Measurements from ENCODE around the gene PRKCE.

The PRKCE gene

DNA sequence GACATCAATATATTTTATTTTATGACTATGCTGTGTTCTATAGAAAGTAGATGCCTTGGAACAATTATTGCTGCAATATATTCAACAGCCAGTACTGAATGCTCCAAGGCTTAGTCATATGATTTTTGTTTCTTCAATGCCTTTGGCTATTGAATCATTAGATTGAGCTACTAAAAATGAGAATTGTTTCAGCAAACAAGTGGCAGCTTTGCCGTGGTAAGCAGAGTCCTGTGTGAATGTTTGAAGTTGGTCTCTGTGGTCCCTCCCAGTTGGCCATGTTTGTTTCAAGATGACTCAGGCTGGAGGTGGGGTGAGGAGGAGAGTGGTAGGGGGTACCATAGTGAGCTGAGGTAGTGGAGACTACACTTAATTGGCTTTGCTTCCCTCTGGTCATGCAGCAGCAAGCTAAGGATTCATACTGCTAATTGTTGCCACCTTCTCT lies 447.2 kb downstream of the PRKCE start:
- no peak for DNase-seq

DNA sequence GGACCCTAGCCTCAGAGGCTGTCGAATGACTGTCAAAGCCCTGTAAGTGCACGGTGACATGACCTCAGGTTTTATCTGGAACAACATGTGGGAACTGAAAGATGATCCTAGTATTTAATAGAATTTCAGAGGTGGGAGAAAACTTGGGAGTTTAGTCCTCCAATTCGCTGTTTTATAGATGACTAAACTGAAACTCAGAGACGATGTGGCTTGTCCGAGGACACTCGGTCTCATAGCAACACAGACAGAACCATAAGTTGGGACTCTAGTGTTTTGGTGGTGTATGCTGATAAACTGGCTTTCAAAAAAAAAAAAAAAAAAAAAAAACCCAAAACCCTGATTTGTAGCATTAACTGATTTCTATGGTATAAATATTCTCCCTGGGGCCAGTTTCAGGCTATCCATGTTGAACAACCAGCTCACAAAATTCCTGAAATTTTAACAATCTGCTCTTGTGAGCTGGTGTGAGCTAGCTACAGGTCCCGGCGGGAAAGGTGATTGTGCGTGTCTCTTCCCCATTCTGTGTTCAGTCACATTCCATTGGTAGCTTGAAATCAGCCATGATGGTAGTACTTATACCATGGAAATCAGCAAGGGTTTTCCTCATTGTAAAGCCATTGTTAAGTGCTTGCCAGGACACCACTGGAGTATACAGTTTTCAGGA lies 450.2 kb downstream of the PRKCE start:
- no peak for DNase-seq

DNA sequence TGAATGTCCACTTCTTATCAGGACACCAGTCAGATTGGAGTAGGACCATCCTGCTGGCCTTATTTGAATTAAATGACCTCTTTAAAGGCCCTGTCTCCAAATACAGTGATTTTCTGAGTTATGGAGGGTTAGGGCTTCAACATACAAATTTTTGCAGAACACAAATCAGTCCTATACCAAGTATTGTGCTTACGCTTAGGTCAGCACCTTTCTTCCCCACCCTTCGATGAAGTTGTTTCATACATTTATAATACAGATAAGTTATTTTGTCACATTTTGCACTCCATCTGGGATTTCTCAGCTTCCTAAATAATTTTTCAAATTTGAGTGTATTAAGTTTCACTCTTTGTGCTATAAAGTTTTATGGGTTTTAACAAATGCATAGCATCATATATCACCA lies 455.2 kb downstream of the PRKCE start:
- no peak for DNase-seq

DNA sequence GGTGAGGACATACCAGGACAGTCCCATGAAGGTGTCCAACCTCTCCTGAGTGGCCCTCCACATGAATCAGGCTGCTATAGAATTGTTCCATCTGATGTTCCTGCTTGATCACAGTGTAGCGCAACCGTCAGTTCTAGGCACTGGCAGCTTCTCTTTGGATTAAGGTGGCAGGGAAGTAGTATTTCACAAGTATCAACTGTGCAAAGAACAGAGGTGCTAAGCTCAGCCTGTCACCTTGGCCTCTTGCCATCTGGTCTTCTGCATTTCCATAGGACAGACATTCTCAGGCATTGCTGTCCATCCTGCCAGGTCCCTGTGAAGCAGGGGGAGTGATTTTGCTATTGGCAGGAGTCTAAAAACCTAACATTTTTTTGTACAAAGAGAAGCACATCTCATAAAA lies 463.5 kb downstream of the PRKCE start:
- no peak for DNase-seq

DNA sequence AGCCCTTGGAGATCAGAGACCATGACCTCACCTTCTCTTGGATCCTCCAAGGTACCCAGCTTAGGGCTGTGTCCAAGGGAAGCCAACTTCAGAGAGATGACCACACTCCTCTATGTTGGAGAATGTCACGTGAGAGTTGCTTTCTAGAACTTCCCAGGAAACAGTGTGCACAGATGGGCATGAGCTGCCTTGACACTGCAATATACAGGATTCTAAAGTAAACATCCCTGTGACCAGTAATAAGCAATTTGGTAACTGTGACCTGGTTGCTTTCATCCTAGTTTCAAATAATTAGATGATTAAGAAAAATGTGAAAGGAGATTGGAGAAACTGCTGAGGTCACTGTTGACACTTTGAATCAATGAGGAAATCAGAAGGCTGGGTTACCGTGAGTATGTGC lies 464.7 kb downstream of the PRKCE start:
- no peak for DNase-seq

DNA sequence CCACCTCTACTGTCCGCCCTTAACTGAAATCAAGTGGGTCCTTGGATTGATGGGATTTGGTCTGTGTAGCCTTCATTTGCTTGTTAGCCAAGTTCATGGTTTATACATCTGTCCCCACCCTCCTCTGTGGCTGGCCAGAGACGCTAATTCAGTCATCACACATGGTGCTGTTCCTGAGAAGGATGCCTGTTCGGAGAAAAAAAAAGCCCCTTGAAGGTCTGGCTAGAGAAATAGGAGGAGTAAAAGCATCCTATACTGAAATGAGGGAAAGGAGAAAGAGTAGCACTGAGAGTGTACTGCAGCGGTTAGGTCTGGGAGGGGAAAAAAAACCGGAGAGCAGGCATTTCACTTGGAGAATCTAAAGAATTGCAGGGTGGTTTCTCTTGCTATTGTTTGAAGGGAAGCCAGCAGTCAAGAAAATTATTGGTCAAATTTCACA lies 465.1 kb downstream of the PRKCE start:
- DNase-seq: no peak

DNA sequence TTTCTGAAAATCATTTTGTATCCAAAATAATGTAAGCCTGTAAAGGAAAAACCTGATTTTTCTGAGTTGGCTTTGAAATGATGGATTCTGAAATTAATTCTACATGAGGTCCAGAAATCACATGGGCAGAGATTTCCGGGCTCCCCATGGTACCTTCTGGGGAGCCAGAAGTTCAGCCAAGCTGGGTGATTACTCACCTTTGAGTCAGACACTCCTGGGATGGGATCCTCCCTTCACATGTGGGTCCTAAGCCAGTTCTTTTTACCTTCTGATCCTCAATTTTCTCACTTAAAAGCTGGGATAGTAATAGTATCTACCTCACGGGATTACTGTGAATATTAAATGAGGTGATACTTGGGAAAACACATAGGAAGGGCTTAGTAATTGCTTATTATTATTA lies 465.9 kb downstream of the PRKCE start:
- no peak for DNase-seq

DNA sequence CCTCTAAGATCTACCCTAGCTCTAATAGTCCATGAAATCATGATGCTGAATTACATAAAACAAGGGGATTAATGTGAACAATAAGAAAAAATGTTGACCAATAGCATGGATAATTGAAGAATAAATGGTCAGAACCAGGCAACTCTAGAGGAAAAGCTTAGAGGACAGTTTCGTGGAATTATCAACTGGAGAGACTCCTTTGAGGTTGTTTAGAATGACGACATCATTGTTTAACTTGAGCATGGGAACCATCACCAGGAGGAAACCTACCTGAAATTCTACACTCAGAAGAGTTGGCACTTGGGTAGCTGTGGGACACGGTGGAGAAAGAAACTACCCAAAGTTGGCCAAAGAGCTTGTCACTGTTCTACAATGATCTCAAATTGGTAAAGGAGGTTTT lies 466.5 kb downstream of the PRKCE start:
- DNase-seq: no peak

DNA sequence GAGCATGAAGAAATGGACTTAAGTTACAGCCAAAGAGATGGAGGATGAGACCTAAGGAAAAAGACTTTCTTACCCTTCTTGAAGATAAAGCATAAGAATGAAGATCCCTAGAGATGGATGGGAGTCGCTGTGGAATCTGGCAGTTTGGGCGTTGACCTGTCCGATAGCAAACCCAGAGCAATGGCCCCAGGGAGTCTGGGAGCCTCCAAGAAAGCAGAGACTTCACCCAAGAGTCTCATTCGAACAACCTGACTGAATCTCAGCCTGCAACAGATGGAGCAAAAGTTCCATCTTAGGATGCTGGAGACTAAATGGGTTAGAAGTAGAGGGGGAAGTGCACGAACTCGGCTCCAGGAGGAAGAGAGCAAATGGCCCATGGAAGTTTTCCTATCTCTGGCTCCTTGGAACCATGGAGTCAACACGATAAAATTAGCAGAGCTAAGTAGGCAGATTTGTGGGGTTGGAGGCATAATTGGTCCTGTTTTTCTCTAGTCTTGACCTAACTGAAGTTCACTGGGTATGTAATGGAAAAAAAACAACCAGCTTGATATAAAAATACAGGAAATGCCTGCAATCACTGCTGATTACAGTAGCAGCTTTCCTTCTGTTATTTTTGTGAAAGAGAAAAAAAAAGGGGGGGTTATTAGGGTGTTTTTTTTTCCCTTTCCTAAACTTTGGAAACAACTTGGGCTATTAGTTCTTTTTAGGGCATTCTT lies 467.3 kb downstream of the PRKCE start:
- no peak for DNase-seq

DNA sequence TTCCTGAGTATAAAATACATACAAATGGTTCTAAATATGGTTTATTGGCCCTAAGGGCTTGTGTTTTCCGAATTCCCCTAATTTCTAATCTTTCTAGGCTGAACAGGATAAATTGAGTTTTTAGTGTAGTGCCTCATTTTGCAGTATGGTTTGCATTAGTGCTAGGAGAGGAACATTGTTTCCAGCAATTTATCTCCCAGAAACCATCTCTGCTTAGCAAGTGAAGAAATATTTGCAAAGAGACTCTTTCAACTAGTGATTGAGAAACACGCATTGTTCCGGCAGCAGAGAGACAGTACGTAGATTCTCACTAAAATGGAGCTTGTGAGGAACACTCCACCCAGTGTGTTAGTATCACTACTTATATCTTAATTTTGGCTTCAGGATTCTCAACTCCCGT lies 468.0 kb downstream of the PRKCE start:
- DNase-seq: no peak

DNA sequence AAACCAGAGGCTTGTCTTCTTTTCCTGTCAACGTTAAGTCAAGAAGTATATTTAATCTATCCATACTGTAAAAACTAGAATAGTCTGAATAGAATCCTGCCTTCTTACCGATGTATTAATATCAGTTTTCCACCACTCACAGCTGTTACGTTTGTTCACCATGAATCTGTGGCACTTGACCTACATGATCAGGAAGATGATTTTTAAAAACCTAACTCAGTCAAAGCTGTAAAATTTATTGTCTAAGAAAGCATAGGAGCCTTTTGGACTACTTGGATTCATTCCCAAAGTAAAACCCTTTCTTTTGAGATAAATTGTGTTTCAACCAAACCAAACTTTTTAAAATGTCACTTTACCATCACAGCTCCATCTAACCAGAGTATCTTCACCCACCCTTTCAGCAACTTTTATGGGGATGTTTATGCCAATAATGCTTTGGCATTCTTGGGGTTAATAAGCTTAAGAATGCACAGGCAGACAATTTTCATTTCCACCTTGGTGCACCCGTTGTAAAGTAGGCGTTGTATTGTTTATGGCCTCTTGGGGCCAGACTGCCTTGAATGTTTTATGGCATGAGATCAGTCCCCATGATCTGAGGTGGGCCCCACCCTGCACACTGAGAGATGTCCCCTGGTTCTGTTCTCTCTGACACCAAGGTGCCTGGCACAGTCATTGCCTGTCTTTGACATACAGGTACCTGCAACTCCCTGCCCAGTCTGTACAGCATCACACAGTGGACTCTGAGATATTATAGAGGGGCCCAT lies 469.5 kb downstream of the PRKCE start:
- DNase-seq: no peak

DNA sequence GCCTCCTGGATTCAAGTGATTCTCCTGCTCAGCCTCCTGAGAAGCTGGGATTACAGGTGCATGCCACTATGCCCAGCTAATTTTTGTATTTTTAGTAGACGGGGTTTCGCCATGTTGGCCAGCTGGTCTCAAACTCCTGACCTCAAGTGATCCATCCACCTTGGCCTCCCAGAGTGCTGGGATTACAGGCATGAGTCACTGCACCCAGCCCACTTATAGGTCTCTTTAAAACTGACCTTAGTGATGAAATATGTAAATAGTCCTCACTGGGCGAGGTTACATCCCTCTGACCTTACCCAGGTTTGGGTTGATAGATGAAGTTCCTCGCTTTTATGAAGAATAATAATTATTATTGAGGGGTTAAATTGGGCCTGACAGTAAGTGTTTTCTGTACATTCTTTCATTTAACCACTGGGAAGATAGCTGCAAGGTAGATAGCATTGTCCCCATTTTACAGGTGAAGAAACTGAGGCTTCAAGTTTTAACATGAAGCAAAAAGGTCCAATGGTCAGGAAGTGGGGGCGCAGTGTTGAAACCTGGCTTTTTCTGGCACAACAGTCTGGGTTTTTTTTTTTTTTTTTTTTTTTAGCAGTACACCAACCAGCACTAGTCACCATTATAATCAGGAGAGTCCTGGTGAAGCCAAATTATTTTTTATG lies 471.0 kb downstream of the PRKCE start:
- no peak for DNase-seq

DNA sequence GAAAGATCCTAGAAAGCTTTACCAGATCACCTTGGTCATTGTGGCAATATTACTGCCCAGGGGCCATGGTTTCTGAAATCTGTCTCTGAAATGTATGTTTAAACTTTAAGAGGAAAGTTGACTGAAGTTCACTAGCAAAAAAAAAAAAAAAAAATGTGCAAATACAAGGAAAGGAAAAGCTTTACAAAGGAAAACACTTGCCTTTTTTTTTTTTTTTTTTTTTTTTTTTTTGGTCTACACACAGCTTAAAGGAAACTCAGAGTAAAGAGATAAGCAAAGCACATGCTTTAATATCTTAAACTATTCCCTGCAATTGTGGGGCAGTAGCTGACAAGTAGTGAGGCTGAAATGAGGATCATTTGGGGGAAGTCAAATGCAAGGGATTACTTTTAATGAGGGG lies 471.5 kb downstream of the PRKCE start:
- DNase-seq: no peak

DNA sequence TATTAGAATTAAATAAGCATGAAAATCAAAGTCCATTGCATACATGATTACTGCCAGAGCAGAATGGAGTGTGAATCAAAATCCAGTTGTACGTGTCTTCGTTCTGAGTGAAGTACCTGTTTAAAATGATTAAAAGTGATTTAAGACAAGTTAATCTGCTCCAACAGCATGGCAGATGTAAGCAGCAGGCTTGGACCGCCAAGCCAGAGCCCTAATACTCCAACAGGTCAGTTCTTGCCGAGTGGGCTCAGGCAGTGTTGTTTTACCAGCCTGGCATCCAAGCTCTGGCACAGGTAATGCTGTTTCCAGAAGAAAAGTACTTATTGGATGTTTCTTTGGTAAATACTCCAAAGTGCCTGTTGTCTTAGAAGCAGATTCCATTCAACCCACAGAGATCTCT lies 474.3 kb downstream of the PRKCE start:
- DNase-seq: no peak

DNA sequence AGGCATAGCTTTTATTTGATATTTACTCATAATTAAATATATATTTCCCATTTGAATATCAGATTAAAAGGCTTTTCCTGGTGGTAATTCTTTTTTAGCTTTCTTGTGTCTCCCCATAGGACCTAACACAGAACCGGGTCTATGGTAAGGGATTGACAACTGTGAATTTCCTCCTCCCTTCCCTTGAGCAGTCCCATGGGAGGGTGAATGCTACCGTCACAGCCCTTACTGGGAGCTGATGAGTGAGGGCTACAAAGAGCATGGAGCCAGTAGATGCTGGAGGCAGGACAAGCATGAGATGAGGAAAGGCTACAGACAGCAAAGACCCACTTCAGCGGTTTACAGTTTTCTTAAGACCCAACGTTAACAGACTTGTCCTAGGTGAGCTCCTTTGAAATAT lies 475.1 kb downstream of the PRKCE start:
- DNase-seq: no peak

DNA sequence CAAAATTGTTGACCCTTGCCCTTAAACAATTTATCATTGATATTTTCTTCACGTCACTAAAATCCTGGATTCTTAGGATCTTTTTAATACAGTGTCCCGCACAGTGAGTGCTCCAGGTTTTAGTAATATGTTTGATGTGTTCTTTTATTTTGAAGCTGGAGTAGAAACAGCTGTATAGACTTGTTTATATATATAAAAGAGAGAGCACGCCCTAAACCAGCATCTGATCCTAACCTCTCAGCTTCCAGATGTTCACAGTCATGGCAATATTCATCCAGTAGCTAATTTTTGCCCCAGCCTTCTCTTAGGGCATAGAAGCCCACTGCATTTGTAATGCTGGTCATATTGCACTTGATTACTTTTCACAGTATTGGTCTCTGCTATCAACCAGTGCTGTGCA lies 475.7 kb downstream of the PRKCE start:
- no peak for DNase-seq

DNA sequence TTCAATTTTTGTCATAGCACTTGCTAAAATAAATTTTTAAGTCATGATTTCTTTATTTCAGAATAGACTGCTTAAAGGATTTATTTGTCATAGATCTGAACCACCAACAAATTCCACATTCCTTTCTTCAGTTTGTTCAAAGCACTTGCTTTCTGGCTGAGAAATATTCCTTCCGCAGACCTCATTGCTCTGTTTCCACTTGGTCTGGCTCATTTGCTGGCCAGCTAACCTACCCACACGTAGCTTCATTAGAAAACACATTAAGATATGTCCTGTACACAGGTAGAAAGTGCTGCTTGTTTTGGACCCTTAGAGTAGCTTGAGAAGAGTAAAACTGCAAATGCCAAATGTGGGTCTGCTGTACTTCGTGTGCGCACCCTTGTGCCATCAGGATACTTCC lies 479.0 kb downstream of the PRKCE start:
- no peak for DNase-seq

DNA sequence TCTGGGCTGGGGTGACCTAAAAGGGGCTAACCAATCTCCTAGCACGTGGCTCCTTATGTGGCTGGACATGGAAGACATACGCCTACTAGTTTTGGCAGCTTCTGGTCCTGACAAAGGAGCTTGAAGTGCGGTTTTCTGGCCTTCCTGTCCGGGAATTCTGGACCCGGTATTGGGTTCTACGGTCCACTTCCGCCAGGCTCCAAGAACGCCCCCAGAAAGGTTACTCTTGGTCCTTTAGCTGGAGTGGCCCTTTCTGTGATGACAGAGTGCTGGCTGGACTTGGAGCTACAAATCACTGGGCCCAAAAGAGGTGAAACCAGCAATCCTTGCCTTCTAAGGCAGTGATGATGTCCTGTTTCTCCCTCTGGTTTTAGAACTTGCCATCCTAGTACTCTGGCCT lies 481.5 kb downstream of the PRKCE start:
- no peak for DNase-seq

DNA sequence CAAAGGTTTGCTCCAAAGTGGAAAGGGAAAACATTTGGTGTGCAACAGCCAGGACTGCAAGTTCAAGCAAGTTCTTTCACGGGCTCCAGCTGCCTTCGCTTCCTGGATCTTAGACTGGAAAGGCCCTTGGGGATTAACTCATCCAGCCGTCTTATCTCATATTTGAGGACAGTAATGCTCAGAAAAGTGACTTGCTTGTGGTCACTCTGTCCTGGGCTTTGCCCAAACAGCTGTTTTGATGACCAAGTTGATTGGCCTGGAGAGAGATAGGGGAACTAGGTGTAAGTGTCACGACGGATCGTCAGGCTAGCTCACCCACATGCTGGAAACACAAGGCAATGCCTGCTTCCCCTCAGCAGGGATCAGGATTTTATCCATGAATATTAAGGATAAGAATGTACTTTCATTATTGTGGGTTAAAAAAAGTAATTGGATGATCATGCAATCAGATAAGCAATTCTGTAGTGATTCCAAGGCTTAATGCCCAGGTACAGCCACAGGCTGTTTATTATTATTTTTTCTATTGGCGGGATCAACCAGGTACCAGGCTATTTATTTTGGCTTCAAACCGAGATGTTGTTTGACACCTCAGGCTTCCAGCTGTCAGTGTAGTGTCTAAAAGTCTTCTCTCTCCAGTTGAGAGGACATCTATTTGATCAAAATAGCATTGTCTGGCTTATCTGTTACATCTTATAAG lies 483.2 kb downstream of the PRKCE start:
- no peak for DNase-seq

DNA sequence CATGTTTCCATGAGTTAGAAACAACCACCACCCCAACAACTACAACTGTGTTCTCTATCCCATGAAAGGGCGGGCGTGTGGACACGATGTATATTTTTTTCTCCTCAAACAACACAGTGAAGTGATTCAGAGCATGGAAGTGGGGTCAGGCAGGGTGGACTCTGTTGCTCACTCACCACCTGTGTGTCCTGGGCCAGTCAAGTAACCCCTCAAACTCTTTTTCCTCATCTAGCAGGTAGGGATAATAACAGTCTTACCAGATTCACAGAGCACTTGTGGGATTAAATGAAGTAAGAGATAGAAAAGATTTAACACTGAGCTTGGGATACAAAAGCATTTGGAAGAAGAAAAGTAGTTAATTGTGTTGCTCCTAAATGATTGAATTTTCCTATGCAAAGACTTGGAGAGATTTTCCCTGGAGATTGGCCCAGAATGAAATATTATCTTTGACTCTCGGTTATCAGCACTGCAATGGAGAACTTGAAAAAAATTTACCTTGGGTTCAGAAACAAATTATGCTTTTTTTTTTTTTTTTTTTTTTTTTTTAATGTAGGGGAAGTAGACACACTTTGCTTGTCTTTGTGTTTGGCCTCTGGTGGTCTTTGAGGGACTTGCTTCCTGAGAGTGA lies 483.9 kb downstream of the PRKCE start:
- no peak for DNase-seq

DNA sequence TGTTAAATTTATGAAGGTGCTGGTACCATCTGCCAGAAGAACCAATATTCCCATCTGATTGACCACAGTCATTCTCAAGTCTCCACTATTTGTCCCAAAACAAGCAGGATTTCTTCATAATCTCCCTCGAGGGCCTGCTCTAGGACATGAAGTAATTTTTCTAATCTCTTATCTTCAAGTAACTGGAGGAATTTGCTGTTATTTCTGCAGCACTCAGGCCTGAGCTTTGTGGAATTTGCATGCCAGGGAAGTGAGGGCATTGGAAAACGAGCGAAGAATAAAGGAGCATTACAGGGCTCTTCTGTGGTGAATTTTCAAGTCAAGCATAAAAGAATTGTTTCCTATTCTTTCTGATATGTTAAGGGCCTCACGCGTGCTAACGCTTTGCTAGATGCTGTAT lies 484.5 kb downstream of the PRKCE start:
- DNase-seq: no peak

DNA sequence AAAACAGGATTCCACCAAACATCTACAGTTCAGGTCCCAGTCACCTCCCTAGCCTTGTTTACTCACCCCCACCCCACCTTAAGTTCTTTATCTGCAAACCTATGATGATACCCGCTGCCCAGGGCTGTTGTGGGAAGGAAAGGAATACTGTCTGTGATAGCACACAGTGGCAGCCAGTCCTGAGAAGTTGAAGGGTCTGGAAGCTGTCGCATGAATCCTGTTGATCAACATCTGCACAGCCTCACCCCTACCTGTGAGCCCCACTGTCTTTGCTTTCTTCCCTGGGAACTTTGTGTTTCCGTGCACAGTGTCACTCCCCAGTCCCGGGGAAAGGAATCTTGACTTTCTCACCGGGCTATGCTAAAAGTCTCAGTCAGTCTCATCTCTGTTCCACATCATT lies 485.0 kb downstream of the PRKCE start:
- no peak for DNase-seq

Data from DMS79 treated with DMSO at 0.1 percent for 48 hours (cell line).